ENCODE results near the gene SGCE.

DNA sequence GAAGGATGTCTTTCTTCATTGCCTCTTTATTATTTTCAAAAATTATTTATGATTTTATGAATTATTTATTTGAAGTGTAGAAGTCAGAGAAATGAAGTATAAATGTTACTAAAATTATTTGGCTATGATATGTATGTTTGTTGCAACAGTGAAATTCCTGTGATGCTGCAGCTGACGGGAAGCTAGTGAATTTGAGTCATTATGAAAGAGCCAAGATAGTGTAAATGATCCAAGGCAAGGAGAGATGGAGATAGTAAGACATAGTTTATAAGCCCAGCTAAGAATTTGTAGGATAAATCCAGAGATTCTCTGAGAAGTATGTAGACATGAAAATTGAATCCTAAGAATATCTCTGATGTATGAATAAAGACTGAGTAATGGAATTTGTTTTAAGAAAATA lies 115.5 kb downstream of the SGCE start:
- TF ChIP-seq, protein P1, sequence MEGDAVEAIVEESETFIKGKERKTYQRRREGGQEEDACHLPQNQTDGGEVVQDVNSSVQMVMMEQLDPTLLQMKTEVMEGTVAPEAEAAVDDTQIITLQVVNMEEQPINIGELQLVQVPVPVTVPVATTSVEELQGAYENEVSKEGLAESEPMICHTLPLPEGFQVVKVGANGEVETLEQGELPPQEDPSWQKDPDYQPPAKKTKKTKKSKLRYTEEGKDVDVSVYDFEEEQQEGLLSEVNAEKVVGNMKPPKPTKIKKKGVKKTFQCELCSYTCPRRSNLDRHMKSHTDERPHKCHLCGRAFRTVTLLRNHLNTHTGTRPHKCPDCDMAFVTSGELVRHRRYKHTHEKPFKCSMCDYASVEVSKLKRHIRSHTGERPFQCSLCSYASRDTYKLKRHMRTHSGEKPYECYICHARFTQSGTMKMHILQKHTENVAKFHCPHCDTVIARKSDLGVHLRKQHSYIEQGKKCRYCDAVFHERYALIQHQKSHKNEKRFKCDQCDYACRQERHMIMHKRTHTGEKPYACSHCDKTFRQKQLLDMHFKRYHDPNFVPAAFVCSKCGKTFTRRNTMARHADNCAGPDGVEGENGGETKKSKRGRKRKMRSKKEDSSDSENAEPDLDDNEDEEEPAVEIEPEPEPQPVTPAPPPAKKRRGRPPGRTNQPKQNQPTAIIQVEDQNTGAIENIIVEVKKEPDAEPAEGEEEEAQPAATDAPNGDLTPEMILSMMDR (IDR thresholded peaks at IDR 0.05) = no peak
- TF ChIP-seq ESRRA (CRISPR knock-in tag; IDR thresholded peaks at IDR 0.05; ENCODE audit: borderline replicate concordance) (no peak), NFYB (CRISPR knock-in tag; conservative IDR thresholded peaks at IDR 0.05; ENCODE audit: low read depth) (no peak)
- TF ChIP-seq, protein P2, sequence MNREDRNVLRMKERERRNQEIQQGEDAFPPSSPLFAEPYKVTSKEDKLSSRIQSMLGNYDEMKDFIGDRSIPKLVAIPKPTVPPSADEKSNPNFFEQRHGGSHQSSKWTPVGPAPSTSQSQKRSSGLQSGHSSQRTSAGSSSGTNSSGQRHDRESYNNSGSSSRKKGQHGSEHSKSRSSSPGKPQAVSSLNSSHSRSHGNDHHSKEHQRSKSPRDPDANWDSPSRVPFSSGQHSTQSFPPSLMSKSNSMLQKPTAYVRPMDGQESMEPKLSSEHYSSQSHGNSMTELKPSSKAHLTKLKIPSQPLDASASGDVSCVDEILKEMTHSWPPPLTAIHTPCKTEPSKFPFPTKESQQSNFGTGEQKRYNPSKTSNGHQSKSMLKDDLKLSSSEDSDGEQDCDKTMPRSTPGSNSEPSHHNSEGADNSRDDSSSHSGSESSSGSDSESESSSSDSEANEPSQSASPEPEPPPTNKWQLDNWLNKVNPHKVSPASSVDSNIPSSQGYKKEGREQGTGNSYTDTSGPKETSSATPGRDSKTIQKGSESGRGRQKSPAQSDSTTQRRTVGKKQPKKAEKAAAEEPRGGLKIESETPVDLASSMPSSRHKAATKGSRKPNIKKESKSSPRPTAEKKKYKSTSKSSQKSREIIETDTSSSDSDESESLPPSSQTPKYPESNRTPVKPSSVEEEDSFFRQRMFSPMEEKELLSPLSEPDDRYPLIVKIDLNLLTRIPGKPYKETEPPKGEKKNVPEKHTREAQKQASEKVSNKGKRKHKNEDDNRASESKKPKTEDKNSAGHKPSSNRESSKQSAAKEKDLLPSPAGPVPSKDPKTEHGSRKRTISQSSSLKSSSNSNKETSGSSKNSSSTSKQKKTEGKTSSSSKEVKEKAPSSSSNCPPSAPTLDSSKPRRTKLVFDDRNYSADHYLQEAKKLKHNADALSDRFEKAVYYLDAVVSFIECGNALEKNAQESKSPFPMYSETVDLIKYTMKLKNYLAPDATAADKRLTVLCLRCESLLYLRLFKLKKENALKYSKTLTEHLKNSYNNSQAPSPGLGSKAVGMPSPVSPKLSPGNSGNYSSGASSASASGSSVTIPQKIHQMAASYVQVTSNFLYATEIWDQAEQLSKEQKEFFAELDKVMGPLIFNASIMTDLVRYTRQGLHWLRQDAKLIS (CRISPR knock-in tag; IDR thresholded peaks at IDR 0.05; ENCODE audit: borderline replicate concordance) = no peak
- TF ChIP-seq, protein P3, sequence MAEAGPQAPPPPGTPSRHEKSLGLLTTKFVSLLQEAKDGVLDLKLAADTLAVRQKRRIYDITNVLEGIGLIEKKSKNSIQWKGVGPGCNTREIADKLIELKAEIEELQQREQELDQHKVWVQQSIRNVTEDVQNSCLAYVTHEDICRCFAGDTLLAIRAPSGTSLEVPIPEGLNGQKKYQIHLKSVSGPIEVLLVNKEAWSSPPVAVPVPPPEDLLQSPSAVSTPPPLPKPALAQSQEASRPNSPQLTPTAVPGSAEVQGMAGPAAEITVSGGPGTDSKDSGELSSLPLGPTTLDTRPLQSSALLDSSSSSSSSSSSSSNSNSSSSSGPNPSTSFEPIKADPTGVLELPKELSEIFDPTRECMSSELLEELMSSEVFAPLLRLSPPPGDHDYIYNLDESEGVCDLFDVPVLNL (CRISPR knock-in tag; IDR thresholded peaks at IDR 0.05; ENCODE audit: borderline replicate concordance, low read depth) = no peak

Data from WTC11 (cell line).